CD4-positive, alpha-beta T cell (primary cell): ENCODE measurements around the gene RAB34. TPM values are rescaled to one million over a fixed set of nuclear protein-coding genes. Genes with fewer than 3 reads are reported as not detected.

Source experiments
- ATAC-seq: fragments of 200-7000 bp; cut with Tn5 transposase; one replicate; pipeline ENCODE4 v1.10.0; 2022; ENCODE audit warnings: mild to moderate bottlenecking; ENCODE audit not compliant: poor library complexity
- CTCF ChIA-PET: fragments of 350-600 bp; sonication (Branson Sonifier 250); formaldehyde crosslinking; loops from one replicate; lab custom pipeline; 2021; ENCODE audit warnings: antibody characterized with exemption, inconsistent platforms; lab: Charles Lee
- POLR2A ChIA-PET: fragments of 350-600 bp; sonication (Branson Sonifier 250); formaldehyde crosslinking; loops from one replicate; lab custom pipeline; 2021; ENCODE audit warnings: antibody characterized with exemption, inconsistent platforms; lab: Charles Lee
- DNase-seq, 14 experiments: peaks; one replicate each; pipeline ENCODE4 v3.0.0-alpha.2; 2013 to 2020; ENCODE audit warnings: mixed read lengths in 2 of 14
- H3K27ac ChIP-seq, 2 donors: one replicate each; pipeline versions ENCODE4 v1.5.1 to v1.7.0; 2013; ENCODE audit warnings: low read length in 2 of 2, low read depth in 1 of 2, mild to moderate bottlenecking in 1 of 2
- H3K27me3 ChIP-seq, 2 experiments: 1 replicate in 1 of 2; 2 replicates in 1 of 2; pipeline versions ENCODE4 v1.6.1 to v1.7.0; 2013; ENCODE audit warnings: low read length in 2 of 2, control low read depth in 1 of 2, mild to moderate bottlenecking in 1 of 2, moderate library complexity in 1 of 2; ENCODE audit not compliant: insufficient read depth in 2 of 2, control insufficient read depth in 1 of 2
- H3K36me3 ChIP-seq: one replicate; pipeline ENCODE4 v1.6.1; 2013; ENCODE audit warnings: low read length, control low read depth; ENCODE audit not compliant: insufficient read depth
- H3K4me1 ChIP-seq: one replicate; pipeline ENCODE4 v1.6.1; 2013; ENCODE audit warnings: low read length, control low read depth; ENCODE audit not compliant: insufficient read depth
- H3K4me3 ChIP-seq: one replicate; pipeline ENCODE4 v1.5.1; 2013; ENCODE audit warnings: mild to moderate bottlenecking, low read length, moderate library complexity
- H3K9me3 ChIP-seq, 2 experiments: 1 replicate in 1 of 2; 2 replicates in 1 of 2; pipeline versions ENCODE4 v1.6.1 to v1.7.0; 2013; ENCODE audit warnings: low read length in 2 of 2, mild to moderate bottlenecking in 2 of 2, control low read depth in 1 of 2, moderate library complexity in 1 of 2; ENCODE audit not compliant: control insufficient read depth in 1 of 2, insufficient read depth in 1 of 2
- H3K27ac Mint-ChIP-seq: one replicate; pipeline ENCODE4 v1.8.0; 2020; ENCODE audit warnings: mixed read lengths
- H3K27me3 Mint-ChIP-seq: one replicate; pipeline ENCODE4 v1.8.0; 2021; ENCODE audit warnings: mixed read lengths
- H3K36me3 Mint-ChIP-seq: one replicate; pipeline ENCODE4 v1.8.0; 2021; ENCODE audit warnings: low read depth, mixed read lengths
- H3K4me1 Mint-ChIP-seq: one replicate; pipeline ENCODE4 v1.8.0; 2021; ENCODE audit warnings: low read depth, mixed read lengths
- H3K4me3 Mint-ChIP-seq: one replicate; pipeline ENCODE4 v1.8.0; 2020; ENCODE audit warnings: mild to moderate bottlenecking, mixed read lengths
- H3K9me3 Mint-ChIP-seq: one replicate; pipeline ENCODE4 v1.8.0; 2020; ENCODE audit warnings: mixed read lengths
- CTCF ChIP-seq: fragments of 200-600 bp; IDR thresholded peaks from one replicate; pipeline ENCODE4 v1.8.0; 2022; ENCODE audit warnings: antibody characterized with exemption, mild to moderate bottlenecking
- intact Hi-C, 2 experiments: fragments of 100-400 bp; cut with DNase I in 1 of 2; cut with micrococcal nuclease in 1 of 2; formaldehyde crosslinking; loops; one replicate each; pipeline versions ENCODE4 v1.15.1 to v1.9.0; 2023 to 2025; cut with DNase I, micrococcal nuclease
- total RNA-seq, 174 experiments: library from RNA in 2 of 174; stranded (reverse) in 2 of 174; gene quantifications; one replicate each; pipeline ENCODE4 v1.2.3 and lab custom pipeline; 2021 to 2026

Gene RAB34
- total RNA-seq, 2 experiments from 2014 or later, result 20.7 to 21.3 TPM

- Mint-ChIP-seq H3K27me3 (no peaks in the 10 kb centered on the region), H3K27ac (no peak overlapping the region), H3K4me1 (peaks cover 3% of the 10 kb centered on the region), H3K36me3 (peaks cover 41% of the 10 kb centered on the region), H3K9me3 (no peaks in the 10 kb centered on the region), H3K4me3 (no peak overlapping the region)
- no peak for TF ChIP-seq CTCF
- Histone ChIP-seq H3K27me3 (no peaks in the 10 kb centered on the region), H3K9me3 (no peaks in the 10 kb centered on the region), H3K4me1 (no peaks in the 10 kb centered on the region), H3K36me3 (peaks cover 35% of the 10 kb centered on the region), H3K27ac (no peak overlapping the region), H3K4me3 (no peak overlapping the region)
- DNase-seq (no peak), ATAC-seq (no peak)
- CTCF ChIA-PET, result no interaction called here
- POLR2A ChIA-PET, result no interaction called here
- intact Hi-C loops, result no loop called here
These were observed 37.8 kb upstream of the RAB34 start for GRCh38 chr17:28755486-28755885.

GRCh38 chr17:28751600-28752366 is 34.1 kb upstream of the RAB34 start:
- H3K27ac Mint-ChIP-seq, result peak overlapping the region; percentile 36
- Histone ChIP-seq H3K9me3 (no peaks in the 10 kb centered on the region), H3K36me3 (peaks cover 28% of the 10 kb centered on the region), H3K4me1 (peaks cover 14% of the 10 kb centered on the region), H3K27me3 (no peaks in the 10 kb centered on the region), H3K27ac (no peak overlapping the region), H3K4me3 (no peak overlapping the region)
- DNase-seq (no peak), ATAC-seq (no peak)
- POLR2A ChIA-PET, result interaction anchor here (0.6 to 13.8 kb wide), 4 partner anchors 12 to 105 kb away, joined by 3 to 268 read pairs (median 8); partner anchors contain the start of genes NEK8, RPL23A and TLCD1
- intact Hi-C loops, result no loop called here
- peaks cover 30% of the 10 kb centered on the region for H3K36me3 Mint-ChIP-seq
- CTCF ChIA-PET, result interaction anchor here (0.7 to 12.6 kb wide), 3 partner anchors 12 to 176 kb away, joined by 3 to 373 read pairs (median 24); partner anchors contain the start of genes NEK8 and TLCD1
- no peak for TF ChIP-seq CTCF
- peaks cover 10% of the 10 kb centered on the region for H3K4me1 Mint-ChIP-seq
- no peaks in the 10 kb centered on the region for H3K27me3 Mint-ChIP-seq
- H3K9me3 Mint-ChIP-seq, result no peaks in the 10 kb centered on the region
- no peak overlapping the region for H3K4me3 Mint-ChIP-seq

DNA sequence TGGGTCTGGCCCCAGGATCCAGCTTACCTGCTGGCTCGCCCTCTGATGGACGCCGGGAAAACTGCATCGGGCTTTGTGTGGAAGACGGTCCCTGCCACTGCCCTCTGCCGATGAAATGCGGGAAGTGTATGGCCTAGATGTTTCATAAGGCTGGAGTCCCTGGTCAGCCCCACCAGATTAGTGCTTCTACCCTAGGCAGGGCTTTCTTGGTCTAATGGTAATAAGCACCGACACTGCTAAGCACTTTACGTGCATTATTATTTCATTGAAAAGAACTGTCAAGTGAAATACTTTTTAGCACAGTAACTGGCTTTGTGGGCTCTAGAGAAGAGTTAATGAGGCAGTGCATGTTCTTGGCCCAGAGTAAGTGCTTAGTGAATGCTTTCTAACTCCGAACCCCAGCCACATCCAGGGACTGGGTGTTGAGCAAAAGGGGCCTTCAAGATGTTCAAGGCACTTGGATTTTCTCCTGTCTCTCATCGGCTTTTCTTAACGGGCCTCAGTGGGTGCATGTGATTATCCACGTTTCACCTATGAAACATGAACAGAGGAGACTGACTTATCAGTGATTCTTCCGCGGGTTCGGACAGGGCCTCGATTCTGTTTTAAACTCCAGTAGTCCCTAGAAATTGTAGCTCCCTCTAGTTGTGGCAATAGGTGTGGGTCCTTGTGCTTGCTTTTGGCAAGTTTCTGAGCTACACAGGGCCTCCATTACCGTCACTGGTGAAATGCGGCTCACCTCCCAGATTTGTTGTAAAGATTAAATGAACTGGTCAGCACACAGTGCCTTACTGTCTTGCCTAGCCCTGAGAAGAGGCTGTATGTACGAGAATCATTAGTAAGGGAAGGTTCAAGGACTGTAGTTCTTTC is 32.7 kb upstream of the RAB34 start:
- no peaks in the 10 kb centered on the region for H3K27me3 ChIP-seq
- TF ChIP-seq CTCF, result peak; percentile 100
- H3K4me1 Mint-ChIP-seq, result peaks cover 21% of the 10 kb centered on the region
- peaks cover 22% of the 10 kb centered on the region for H3K36me3 Mint-ChIP-seq
- no peaks in the 10 kb centered on the region for H3K9me3 Mint-ChIP-seq
- peak; percentile 82 to 94 (median 86) for DNase-seq
- ChIA-PET CTCF (interaction anchor here (0.6 to 12.6 kb wide), 23 partner anchors 10 to 202 kb away, joined by 3 to 373 read pairs (median 4); partner anchors contain the start of genes DHRS13, FLOT2, NEK8 and PHF12), POLR2A (interaction anchor here (0.6 to 13.8 kb wide), 3 partner anchors 22 to 197 kb away, joined by 3 to 268 read pairs (median 4); partner anchors contain the start of genes FLOT2, NEK8 and TLCD1)
- H3K36me3 ChIP-seq, result peaks cover 30% of the 10 kb centered on the region
- peaks cover 27% of the 10 kb centered on the region for H3K4me1 ChIP-seq
- no peaks in the 10 kb centered on the region for H3K27me3 Mint-ChIP-seq
- H3K4me3 ChIP-seq, result no peak overlapping the region
- H3K9me3 ChIP-seq, result no peaks in the 10 kb centered on the region
- peak; percentile 90 for ATAC-seq
- intact Hi-C loops, result loop anchor here (1.0 kb wide), 1 partner anchor 23 kb away; no protein-coding TSS in a partner anchor
- peak overlapping the region; percentile 42 for H3K4me3 Mint-ChIP-seq
- H3K27ac Mint-ChIP-seq, result peak overlapping the region; percentile 70
- H3K27ac ChIP-seq, result no peak overlapping the region
